ENCODE measurements around the gene ATXN3. TPM values are rescaled to one million over a fixed set of nuclear protein-coding genes. Genes with fewer than 3 reads are reported as not detected.

The ATXN3 gene
- 16.6 and 29.4 TPM in 2 replicates for total RNA-seq

DNA sequence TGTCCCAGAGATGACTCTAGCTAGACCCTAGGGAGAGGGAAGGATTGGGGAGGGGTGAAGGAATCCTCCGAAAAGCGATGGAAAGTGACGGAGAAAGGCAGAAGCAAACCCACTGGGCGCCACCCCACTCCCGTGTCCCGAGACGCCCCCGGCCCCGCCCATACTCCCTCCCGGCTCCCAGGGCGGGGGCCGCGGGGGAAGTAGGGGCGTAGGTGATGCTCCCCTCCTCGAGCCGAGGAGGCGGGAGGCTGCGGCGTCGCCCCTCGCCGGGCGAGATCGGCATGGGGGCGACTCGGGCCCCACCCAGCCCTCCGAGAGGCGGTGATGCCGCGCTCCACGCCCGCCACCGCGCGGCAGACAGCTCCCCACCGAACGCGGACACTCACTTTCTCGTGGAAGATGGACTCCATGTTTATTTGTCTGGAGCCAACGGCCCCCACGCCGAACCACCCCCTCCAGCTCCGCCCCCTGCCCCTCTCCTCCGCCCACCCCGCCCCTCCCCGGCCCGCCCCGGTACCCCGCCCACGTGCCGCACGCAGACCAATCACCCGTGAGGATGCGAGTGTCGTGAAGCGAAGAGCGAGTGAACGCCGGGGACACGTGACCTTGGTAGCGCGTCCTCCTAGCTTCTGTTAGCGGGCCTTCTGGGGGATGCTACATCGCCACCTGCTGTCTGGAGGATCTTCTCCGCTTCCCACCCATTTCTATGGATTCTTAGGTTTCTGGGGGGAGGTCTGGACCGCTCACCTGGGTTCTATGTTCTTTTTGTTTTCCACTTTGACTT is at the start of gene ATXN3:
TSS of gene ATXN3 (minus strand) at position 440 of the 784 bp plus-strand sequence. CDS start at position 410, 30 bp downstream.
- DNase-seq (ENCODE audit: extremely low read depth, low read depth, low spot score), result peak; percentile 93

- no peak for DNase-seq (ENCODE audit: extremely low read depth, low read depth, low spot score)
Measured at GRCh38 chr14:92154283-92154942, 48.0 kb upstream of the ATXN3 start.

DNA sequence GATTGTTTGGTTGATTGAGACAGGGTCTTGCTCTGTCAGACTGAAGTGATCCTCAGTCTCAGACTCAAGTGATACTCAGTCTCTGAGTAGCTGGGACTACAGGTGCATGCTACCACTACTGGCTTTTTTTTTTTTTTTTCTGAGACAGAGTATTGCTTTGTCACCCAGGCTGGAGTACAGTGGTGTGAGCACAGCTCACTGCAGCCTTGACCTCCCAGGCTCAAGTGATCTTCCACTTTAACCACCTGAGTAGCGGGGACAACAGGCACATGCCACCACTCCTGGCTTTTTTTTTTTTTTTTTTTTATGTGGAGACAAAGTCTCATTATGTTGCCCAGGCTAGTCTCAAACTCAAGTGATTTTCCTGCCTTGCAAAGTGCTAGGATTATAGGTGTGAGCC is 47.2 kb upstream of the ATXN3 start:
- DNase-seq (ENCODE audit: extremely low read depth, low read depth, low spot score), result no peak

GRCh38 chr14:92144708-92145107 is 38.3 kb upstream of the ATXN3 start:
- DNase-seq (ENCODE audit: extremely low read depth, low read depth, low spot score), result no peak

- no peak for DNase-seq (ENCODE audit: extremely low read depth, low read depth, low spot score)
Measured at GRCh38 chr14:92143962-92144361, 37.6 kb upstream of the ATXN3 start.

DNA sequence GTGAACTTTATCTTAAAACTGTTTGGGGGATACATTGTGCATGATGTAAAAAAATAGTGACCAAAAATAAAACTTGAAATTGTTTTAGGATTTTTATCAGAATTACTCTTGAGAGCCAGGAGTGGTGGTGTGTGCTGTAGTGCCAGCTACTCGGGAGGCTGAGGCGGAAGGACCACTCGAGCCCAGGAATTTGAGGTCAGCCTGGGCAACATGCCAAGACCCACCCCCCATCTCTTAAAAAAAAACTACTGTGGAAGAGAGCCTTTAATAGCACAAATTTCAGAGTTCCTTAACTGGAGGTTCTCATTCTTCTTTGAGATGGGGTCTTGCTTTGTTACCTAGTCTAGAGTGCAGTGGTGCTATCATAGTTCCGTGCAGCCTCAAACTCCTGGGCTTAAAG is 36.9 kb upstream of the ATXN3 start:
- no peak for DNase-seq (ENCODE audit: extremely low read depth, low read depth, low spot score)

- no peak for DNase-seq (ENCODE audit: extremely low read depth, low read depth, low spot score)
Measured at GRCh38 chr14:92135269-92135668, 28.9 kb upstream of the ATXN3 start.

GRCh38 chr14:92134456-92134855 is 28.1 kb upstream of the ATXN3 start:
- DNase-seq (ENCODE audit: extremely low read depth, low read depth, low spot score), result no peak

DNA sequence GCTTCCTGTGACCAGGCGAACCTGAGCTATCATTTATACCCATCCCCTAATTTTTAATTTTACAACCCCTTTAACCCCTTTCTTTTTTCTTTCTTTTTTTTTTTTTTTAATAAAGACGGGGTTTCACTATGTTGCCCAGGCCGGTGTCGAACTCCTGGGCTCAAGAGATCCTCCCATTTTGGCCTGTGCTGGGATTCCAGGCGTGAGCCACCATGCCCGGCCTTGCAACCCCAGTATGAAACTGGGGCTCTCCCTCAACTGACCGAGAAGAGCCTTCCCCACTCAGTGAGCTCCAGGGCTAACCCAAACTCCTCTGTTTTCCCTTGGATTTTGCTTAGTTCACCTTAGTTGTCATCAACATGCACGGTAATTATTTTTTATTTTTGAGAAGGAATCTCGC is 16.4 kb upstream of the ATXN3 start:
- DNase-seq (ENCODE audit: extremely low read depth, low read depth, low spot score), result no peak

DNA sequence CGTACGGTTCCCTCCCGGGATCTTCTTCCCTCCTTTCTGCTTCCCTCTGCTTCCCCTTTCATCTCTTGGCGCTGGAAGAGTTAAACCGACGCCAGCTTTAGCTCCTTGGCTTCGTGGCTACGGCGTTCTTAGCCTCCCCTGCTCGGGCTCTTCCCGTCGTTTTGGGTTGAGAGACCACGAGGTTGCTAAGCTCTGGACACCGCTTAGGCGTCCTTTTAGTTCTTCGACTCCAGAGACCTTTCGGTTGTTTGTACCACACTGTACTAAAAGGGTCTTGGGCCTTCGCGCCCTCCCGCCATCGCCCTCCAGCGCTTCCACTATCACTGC is 15.9 kb upstream of the ATXN3 start:
- no peak for DNase-seq (ENCODE audit: extremely low read depth, low read depth, low spot score)

- no peak for DNase-seq (ENCODE audit: extremely low read depth, low read depth, low spot score)
Measured at GRCh38 chr14:92121670-92122350, 15.4 kb upstream of the ATXN3 start, which contains the start of the genes CPSF2 and NDUFB1. Gene CPSF2, plus strand, starts transcription at chr14:92121969. Its CDS starts 9,016 bp downstream, at chr14:92130985. Gene NDUFB1, minus strand, starts transcription at chr14:92121706. Its CDS starts 4,069 bp downstream, at chr14:92117637.

- no peak for DNase-seq (ENCODE audit: extremely low read depth, low read depth, low spot score)
Measured at GRCh38 chr14:92121207-92121669, 14.9 kb upstream of the ATXN3 start.

DNA sequence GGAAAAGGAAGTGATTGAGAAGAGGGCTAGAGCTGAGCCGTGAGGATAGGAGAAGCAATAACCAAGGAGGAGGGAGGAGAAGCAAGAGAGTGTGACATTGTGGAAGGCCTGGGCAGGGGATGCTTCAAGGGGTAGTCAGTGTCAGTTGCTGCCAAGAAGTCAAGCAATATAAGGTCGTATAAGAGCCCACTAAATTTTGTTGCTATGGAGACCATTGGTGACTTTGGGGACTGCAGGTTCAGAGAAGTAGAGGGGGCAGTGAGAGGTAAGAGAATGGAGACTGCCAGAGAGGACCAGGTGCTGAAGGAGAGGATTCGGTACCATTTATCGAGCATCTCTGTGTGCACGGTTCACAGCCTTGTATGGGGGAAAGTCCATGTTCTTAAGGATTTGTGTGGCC is 3.1 kb upstream of the ATXN3 start:
- no peak for DNase-seq (ENCODE audit: extremely low read depth, low read depth, low spot score)

DNA sequence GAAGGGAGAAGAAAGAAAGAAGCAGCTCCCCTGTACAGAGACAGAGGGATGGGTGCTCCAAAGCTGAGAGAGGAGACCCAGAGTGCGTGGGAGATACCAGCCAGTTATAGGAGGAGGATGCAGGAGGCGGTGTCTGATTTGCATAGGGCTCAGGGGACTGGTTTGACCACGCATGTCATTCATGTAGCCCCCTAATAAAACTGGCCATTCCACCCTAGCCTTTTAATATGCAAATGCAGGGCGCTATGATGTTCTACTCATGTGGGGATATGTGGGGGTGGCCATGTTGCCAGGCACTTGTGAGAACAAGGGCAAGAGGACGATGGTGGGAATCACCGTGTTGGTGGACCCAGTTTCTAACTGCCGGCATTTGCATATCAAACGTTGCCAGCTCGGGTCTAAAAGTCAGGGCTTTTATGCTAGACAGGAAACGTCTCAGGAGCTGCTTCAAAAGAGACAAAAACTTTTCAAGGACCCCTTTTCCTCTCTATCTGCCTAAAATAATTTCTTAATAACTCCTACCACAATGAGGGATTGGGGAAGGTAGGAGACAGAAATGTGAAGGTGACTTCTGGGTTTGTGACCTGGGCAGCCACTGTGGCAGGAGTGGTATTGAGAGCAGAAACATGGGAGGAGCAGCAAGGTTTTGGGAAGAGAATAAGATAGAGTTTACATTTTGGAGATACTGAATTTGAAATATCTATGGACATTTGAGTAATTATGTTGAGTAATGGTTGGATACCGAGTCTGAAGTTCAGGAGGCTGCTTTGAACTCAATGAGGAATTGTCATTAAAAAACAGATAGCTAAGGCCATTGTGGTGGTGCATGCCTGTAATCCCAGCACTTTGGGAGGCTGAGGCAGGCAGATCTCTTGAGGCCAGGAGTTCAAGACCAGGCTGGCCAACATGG is 2.2 kb upstream of the ATXN3 start:
- no peak for DNase-seq (ENCODE audit: extremely low read depth, low read depth, low spot score)

DNA sequence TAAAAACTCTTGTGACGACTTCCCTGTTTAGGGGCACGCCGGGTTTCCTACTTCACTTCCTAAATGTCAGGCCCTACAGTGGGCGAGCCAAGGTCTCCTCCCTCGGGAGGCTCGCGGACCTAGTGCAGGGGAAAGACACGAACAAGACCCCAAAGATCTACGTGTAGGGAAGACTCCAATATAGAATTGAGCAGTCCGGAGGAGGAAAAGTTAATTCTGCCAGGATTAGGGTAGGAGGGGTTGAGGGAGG is 564 bp downstream of the ATXN3 start:
- no peak for DNase-seq (ENCODE audit: extremely low read depth, low read depth, low spot score)

GRCh38 chr14:92105073-92105892 is 1.1 kb downstream of the ATXN3 start:
- no peak for DNase-seq (ENCODE audit: extremely low read depth, low read depth, low spot score)

- DNase-seq (ENCODE audit: extremely low read depth, low read depth, low spot score), result no peak
Measured at GRCh38 chr14:92103363-92103989, 2.9 kb downstream of the ATXN3 start.

DNA sequence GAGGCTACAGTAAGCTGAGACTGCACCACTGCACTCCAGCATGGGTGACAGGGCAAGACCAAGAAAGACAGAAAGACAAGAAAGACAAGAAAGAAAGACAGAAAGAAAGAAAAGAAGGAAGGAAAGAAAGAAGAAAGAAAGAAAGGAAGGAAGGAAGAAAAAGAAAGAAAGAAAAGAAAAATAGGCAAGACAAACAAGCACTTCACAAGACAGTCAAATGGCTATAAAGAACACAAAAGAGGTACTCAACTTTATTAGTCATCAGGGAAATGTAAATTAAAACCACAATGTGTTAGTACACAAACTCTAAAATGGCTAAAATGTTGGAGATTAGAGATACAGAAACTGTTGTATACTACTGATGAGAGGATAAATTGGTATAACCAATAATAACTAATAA is 6.6 kb downstream of the ATXN3 start:
- no peak for DNase-seq (ENCODE audit: extremely low read depth, low read depth, low spot score)

DNA sequence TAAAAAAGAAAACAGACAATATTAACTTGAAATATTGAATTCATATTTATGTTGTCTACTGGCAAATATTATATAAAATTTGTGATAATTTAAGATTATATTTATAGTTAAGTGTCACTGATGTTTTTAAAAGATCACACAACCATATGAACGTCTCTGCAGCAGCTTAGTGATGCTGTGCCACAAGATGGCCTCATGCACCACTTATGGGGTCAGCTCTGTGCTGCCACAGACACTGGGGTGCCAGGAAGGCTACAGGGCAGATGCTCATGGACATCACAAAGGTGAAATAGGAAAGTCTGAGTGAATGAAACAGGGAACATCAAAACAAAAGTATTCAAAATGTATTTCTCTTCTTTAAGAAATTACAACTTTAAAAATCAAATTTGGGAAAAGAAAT is 13.1 kb downstream of the ATXN3 start:
- DNase-seq (ENCODE audit: extremely low read depth, low read depth, low spot score), result no peak

GRCh38 chr14:92088494-92088893 is 17.9 kb downstream of the ATXN3 start:
- no peak for DNase-seq (ENCODE audit: extremely low read depth, low read depth, low spot score)
